ENCODE results near the gene FAM168B.

- no peak for TF ChIP-seq EP300 (IDR thresholded peaks at IDR 0.05)
- TF ChIP-seq CTCF (IDR thresholded peaks at IDR 0.05): no peak
- no peak for TF ChIP-seq POLR2AphosphoS5 (IDR thresholded peaks at IDR 0.05)
Observed at GRCh38 chr2:131115752-131116151, 22.5 kb upstream of the FAM168B start.

All from suprapubic skin (tissue), 4 donors.